CD4-positive, alpha-beta T cell treated with Interleukin-10 for 1 hour (primary cell): Measurements from ENCODE around the gene DENND10.
"Not testable (repeated sequence)": the region's sequence is repeated elsewhere in the genome, so short reads cannot be mapped to it uniquely, and the experiment has no call there.

Experiments used
- DNase-seq: peaks from one replicate; pipeline ENCODE4 v3.0.0-alpha.2; 2020

DENND10 gene

GRCh38 chr10:119135513-119135881, 31.6 kb downstream of the DENND10 start:
- DNase-seq = no peak

DNA sequence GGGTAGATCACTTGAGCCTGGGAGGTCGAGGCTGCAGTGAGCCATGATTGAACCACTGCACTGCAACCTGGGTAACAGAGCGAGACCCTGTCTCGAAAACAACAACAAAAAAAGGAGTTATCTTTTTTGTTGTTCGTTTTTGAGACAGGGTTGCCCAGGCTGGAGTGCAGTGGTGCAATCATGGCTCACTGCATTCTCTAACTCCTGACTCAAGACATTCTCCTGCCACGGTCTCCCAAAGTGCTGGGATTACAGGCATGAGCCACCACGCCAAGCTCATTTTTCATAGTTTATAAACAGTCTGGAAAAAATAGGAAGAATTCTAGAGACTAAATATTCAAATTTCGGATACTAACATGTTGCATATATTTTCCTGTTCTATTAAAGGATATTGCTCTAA, 32.2 kb downstream of the DENND10 start:
- DNase-seq = no peak

- not testable (repeated sequence) for DNase-seq
Measured at GRCh38 chr10:119137878-119138277, 34.0 kb downstream of the DENND10 start.

- no peak for DNase-seq
Measured at GRCh38 chr10:119138346-119139306, 34.7 kb downstream of the DENND10 start.

- peak; percentile 57 for DNase-seq
Measured at GRCh38 chr10:119139464-119140067, 35.7 kb downstream of the DENND10 start.

DNA sequence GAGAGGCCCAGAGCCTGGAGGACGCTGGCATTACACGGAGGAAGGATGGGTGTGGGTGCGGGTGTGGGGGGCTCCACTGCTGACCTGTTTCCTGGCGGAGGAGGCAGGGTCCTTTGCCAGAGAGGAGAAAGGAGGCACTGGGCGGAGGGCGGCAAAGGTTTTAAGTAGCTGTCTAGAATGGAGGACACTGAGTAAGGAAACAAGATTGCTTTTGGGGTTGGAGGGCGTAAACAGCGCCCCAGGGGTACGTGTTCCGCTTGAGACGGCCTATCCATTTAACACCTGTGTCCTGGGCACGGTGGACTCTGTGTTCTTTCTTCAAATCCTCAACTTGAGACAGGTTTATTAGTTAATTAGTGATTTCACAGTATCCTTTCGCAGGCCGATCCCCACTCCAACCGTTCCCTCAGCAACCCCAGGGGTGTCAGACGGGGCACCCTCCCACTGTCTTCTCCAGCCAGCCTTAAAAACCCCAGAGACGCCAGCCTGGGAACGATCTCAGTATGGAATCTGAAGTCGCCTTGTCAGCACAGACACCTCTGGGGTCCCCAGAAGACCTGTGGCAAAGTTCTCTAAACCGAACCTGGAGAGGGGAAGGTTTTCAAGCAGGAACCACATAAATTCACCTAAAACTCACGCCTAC, 36.8 kb downstream of the DENND10 start:
- DNase-seq = no peak

DNA sequence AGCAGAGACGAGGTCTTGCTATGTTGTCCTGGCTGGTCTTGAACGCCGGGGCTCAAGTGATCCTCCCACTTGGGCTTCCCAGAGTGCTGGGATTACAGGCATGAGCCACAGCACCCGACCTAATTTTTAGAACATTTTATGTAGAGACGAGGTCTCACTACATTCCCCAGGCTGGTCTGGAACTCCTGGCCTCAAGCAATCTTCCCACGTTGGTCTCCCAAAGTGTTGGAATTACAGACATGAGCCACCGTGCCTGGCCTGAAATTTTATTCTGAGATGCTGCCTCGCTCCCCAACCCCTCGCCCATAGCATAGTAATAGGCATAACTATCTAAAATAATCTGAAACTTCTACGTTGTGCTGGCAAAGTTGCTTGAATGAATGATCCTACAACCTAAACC, 39.7 kb downstream of the DENND10 start:
- no peak for DNase-seq

DNA sequence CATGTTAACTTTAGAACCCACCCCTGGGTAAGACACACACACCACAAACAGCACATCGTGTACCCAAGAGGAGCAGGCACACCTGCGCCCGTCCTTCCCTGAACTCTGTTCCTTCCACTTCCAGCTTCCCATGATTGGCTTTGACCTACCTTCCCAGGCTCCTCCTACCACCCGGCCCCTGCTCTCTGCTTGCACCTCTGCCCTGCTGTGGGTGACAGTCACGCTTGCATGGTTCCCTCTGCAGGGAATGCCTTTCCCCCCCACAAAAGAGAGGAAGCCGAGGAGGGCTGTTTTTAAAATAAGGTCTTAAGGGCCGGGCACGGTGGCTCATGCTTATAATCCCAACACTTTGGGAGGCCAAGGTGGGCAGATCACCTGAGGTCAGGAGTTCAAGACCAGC, 45.2 kb downstream of the DENND10 start:
- DNase-seq = no peak

GRCh38 chr10:119149729-119150128, 45.8 kb downstream of the DENND10 start:
- DNase-seq = no peak

GRCh38 chr10:119151601-119152000, 47.7 kb downstream of the DENND10 start:
- DNase-seq = not testable (repeated sequence)

- no peak for DNase-seq
Measured at GRCh38 chr10:119153041-119153440, 49.1 kb downstream of the DENND10 start.

GRCh38 chr10:119153661-119154060, 49.7 kb downstream of the DENND10 start:
- no peak for DNase-seq

- no peak for DNase-seq
Measured at GRCh38 chr10:119159332-119159731, 55.4 kb downstream of the DENND10 start.

DNA sequence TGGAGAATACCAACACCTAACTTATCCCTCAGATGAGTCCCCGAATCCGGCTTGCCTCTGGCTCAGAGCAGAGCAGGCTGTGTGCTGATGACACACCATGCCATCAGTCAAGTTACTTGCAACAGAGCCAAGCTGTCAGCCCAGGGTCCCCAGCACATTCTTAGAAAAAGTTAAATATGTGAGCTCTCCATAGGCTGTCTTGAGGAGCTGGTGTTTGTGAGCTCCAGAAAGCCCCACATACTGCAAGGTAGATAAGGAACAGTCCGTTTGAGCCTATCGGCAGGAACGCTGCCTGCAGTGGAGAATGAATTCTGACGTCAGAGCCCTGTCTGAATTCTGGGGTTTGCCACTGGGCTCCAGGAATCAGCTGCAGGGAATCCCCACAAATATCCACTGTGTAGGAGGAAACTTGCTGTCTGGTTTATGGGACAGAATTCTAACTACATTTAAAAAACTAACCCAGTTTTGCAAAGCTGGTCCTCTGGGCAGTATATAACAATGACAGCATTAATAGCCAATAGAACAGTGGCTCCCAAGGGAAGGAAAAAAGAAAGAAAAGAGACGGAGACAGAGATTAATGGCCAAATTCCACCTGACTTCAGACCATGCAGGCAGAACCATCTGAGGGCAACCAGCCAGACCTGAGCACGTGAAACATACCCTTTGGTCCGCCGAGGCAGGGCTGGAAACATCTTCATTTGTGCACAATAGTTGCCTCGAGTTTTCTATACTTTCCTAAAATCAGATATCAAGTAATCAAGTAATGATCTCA, 58.0 kb downstream of the DENND10 start:
- DNase-seq = no peak

DNA sequence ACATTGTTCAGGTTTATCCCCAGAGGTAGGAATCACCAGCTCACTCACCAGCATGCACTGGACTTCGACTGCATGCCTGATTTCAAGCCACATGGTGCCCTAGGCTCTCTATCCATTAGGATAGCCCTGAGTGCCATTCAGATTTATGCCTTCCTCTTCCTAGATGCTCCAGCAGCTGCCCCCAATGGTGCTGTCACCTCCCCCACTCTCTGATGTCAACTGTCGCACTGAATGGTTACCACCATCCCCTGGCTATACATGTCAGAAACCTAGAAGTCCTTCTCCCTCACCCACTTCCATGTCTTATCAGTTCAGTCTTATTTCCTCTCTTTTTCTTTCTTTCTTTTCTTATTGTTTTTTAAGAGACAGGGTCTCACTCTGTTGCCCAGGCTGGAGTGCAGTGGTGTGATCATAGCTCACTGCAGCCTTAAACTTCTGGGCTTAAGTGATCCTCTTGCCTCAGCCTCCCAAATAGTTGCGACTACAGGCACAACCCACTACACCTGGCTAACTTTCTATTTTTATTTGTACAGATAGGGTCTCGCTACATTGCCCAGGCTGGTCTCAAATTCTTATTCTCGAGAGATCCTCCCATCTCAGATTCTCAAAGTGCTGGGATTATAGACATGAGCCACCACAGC, 58.7 kb downstream of the DENND10 start:
- DNase-seq = no peak

- peak; percentile 82 for DNase-seq
Measured at GRCh38 chr10:119165171-119166117, 61.5 kb downstream of the DENND10 start, which contains the start of gene SFXN4. TSS of gene SFXN4 (minus strand) at chr10:119165714. CDS start at chr10:119165647, 67 bp downstream.

DNA sequence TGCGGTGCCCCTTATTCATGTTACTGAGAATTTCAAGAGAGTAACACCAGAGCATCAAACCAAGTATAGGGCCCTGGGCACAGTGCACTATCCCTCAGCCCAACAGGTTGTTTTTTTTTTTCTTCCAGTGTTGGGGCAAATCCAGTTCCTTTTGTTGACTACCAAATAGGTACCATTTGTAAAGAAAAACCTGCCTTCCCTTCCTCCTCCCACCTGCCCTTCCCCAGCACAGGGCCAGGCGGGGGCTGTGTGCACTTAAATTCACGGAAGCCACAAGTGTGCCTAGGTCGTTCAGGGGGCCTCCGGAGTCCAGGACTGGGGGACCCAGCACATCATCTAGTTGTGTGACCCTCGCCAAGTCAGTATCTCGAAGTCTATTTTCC, 62.2 kb downstream of the DENND10 start:
- no peak for DNase-seq

DNA sequence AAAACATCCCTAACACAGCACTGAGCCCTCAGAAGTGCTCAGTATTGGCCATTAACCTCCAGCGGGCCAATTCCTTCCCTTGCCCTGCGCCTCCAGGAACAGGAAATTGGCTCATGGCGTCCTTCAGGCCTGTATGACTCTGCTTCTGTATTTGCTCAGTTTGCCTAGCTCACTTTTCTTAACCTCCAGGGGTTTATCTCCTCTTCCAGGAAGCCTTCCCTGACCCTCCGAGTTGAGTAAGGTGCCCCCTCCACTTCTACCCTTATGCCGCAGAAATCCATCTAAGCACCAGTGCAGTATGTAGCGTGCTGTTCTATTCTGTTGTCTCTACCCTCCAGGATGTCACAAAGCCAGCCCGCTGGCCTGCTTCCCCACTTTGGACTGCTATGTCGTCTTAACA, 62.7 kb downstream of the DENND10 start:
- DNase-seq = no peak

GRCh38 chr10:119167041-119167440, 63.1 kb downstream of the DENND10 start:
- no peak for DNase-seq

DNA sequence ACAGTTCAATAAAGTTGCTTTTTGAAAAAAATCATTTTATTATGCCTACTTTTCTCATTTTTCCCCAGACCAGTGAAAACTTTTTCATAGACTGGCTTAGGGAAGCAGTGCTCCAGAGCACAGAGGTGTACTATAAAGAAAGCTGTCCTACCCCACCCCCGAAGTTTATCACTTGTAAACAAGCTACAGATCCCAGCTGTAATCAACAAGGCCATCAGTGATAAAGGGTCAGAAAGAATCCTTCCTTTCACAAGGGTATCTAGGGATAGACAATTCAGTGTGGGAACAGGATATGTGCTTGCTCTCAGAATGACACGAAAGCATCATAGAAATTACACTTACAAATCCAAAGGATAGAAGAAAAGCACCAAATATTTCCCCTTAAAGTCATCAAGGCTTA, 70.2 kb downstream of the DENND10 start:
- no peak for DNase-seq

GRCh38 chr10:119176166-119176565, 72.3 kb downstream of the DENND10 start:
- no peak for DNase-seq
